ENCODE data around the gene HAO2.

DNA sequence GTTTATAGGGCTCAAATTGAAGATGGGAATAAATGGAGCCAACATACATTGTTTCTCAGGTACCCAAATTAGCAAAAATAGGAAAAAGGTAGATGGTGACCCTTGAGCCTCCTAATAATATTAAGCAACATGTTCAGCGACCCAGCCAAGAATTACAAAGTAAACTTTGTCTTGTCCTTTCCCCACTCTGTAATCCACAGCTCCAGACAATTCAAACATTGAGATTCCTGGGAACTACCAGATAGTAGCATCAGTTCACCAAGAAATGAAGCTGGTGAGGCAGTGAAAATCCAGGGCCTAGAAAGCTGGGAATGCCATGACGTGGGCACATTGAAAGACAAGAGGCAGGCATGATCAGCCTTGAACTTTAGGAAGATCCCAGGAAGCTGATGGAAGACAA is 11.7 kb downstream of the HAO2 start:
- TF ChIP-seq, protein P1, sequence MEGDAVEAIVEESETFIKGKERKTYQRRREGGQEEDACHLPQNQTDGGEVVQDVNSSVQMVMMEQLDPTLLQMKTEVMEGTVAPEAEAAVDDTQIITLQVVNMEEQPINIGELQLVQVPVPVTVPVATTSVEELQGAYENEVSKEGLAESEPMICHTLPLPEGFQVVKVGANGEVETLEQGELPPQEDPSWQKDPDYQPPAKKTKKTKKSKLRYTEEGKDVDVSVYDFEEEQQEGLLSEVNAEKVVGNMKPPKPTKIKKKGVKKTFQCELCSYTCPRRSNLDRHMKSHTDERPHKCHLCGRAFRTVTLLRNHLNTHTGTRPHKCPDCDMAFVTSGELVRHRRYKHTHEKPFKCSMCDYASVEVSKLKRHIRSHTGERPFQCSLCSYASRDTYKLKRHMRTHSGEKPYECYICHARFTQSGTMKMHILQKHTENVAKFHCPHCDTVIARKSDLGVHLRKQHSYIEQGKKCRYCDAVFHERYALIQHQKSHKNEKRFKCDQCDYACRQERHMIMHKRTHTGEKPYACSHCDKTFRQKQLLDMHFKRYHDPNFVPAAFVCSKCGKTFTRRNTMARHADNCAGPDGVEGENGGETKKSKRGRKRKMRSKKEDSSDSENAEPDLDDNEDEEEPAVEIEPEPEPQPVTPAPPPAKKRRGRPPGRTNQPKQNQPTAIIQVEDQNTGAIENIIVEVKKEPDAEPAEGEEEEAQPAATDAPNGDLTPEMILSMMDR (IDR thresholded peaks at IDR 0.05): no peak
- no peak for TF ChIP-seq POLR2A (IDR thresholded peaks at IDR 0.05)

Data from lower leg skin (tissue), 3 donors.